IPS DF 6.9 (cell line): ENCODE measurements around the gene SH2B3.

Experiments used
- DNase-seq: peaks from one replicate; pipeline ENCODE4 v3.0.0-alpha.2; 2013; ENCODE audit warnings: low read depth, low spot score
- H3K27ac ChIP-seq: one replicate; pipeline ENCODE4 v1.5.1; 2013; ENCODE audit warnings: low read length, control low read depth
- H3K27me3 ChIP-seq: 2 replicates; pipeline ENCODE4 v1.6.1; 2013; ENCODE audit warnings: mild to moderate bottlenecking, low read length; ENCODE audit not compliant: control insufficient read depth, insufficient read depth
- H3K36me3 ChIP-seq: 2 replicates; pipeline ENCODE4 v1.6.1; 2013; ENCODE audit warnings: low read length; ENCODE audit not compliant: control insufficient read depth, insufficient read depth
- H3K4me1 ChIP-seq: 2 replicates; pipeline ENCODE4 v1.6.1; 2013; ENCODE audit warnings: low read length; ENCODE audit not compliant: control insufficient read depth, insufficient read depth
- H3K4me3 ChIP-seq: 2 replicates; pipeline ENCODE4 v1.5.1; 2013; ENCODE audit warnings: mild to moderate bottlenecking, low read length
- H3K9me3 ChIP-seq: 2 replicates; pipeline ENCODE4 v1.6.1; 2013; ENCODE audit warnings: low read length, inconsistent platforms; ENCODE audit not compliant: control insufficient read depth, insufficient read depth
- WGBS: extraction: QIAGEN DNeasy Blood & Tissue Kit; methylation state at CpG from one replicate; pipeline ENCODE4 v1.1.7; 2013; ENCODE audit warnings: mixed read lengths, missing lambda C conversion rate; ENCODE audit not compliant: insufficient read length, insufficient coverage; 5-methylcytosine and 5-hydroxymethylcytosine counted together

Gene SH2B3

GRCh38 chr12:111438481-111438880 is 32.8 kb downstream of the SH2B3 start:
- H3K4me1 ChIP-seq: peaks cover 15% of the 10 kb centered on the region
- no CpG with 5 or more reads among the region's 9 CpGs for WGBS
- H3K27me3 ChIP-seq: no peaks in the 10 kb centered on the region
- H3K27ac ChIP-seq: no peak overlapping the region
- DNase-seq: no peak
- H3K4me3 ChIP-seq: no peak overlapping the region
- H3K9me3 ChIP-seq: no peaks in the 10 kb centered on the region
- peaks cover 3% of the 10 kb centered on the region; the same call in 1 of the 2 replicates for H3K36me3 ChIP-seq

GRCh38 chr12:111439657-111440151 is 34.0 kb downstream of the SH2B3 start:
- H3K4me1 ChIP-seq: peaks cover 14% of the 10 kb centered on the region
- WGBS: no CpG with 5 or more reads among the region's 5 CpGs
- H3K27me3 ChIP-seq: no peaks in the 10 kb centered on the region
- H3K27ac ChIP-seq: no peak overlapping the region
- no peak overlapping the region for H3K4me3 ChIP-seq
- no peak for DNase-seq
- H3K9me3 ChIP-seq: no peaks in the 10 kb centered on the region
- H3K36me3 ChIP-seq: peaks cover 3% of the 10 kb centered on the region; the same call in 1 of the 2 replicates

GRCh38 chr12:111440152-111440551 is 34.4 kb downstream of the SH2B3 start:
- no peaks in the 10 kb centered on the region for H3K27me3 ChIP-seq
- no CpG with 5 or more reads among the region's 8 CpGs for WGBS
- H3K36me3 ChIP-seq: peaks cover 3% of the 10 kb centered on the region; the same call in 1 of the 2 replicates
- no peaks in the 10 kb centered on the region for H3K9me3 ChIP-seq
- no peak overlapping the region for H3K27ac ChIP-seq
- no peak for DNase-seq
- H3K4me1 ChIP-seq: peaks cover 11% of the 10 kb centered on the region
- H3K4me3 ChIP-seq: no peak overlapping the region

- Histone ChIP-seq H3K27ac (no peak overlapping the region), H3K4me3 (no peak overlapping the region), H3K27me3 (no peaks in the 10 kb centered on the region), H3K4me1 (peaks cover 10% of the 10 kb centered on the region), H3K36me3 (peaks cover 1% of the 10 kb centered on the region; the same call in 1 of the 2 replicates), H3K9me3 (no peaks in the 10 kb centered on the region)
- no CpG with 5 or more reads among the region's 3 CpGs for WGBS
- no peak for DNase-seq
Measured at GRCh38 chr12:111440631-111441030, 34.9 kb downstream of the SH2B3 start.

- H3K4me1 ChIP-seq: peaks cover 7% of the 10 kb centered on the region
- H3K27ac ChIP-seq: no peak overlapping the region
- H3K36me3 ChIP-seq: peaks cover 2% of the 10 kb centered on the region
- no peak for DNase-seq
- no CpG with 5 or more reads among the region's 7 CpGs for WGBS
- H3K9me3 ChIP-seq: no peaks in the 10 kb centered on the region
- no peaks in the 10 kb centered on the region for H3K27me3 ChIP-seq
- H3K4me3 ChIP-seq: no peak overlapping the region
Measured at GRCh38 chr12:111441107-111441928, 35.6 kb downstream of the SH2B3 start.

GRCh38 chr12:111442301-111443045 is 36.8 kb downstream of the SH2B3 start:
- no peak overlapping the region for H3K4me3 ChIP-seq
- no peak overlapping the region for H3K27ac ChIP-seq
- H3K4me1 ChIP-seq: peaks cover 7% of the 10 kb centered on the region
- no peaks in the 10 kb centered on the region for H3K9me3 ChIP-seq
- H3K36me3 ChIP-seq: peaks cover 13% of the 10 kb centered on the region
- DNase-seq: no peak
- H3K27me3 ChIP-seq: no peaks in the 10 kb centered on the region
- no CpG with 5 or more reads among the region's 10 CpGs for WGBS

- no CpG with 5 or more reads among the region's 7 CpGs for WGBS
- no peaks in the 10 kb centered on the region for H3K9me3 ChIP-seq
- peaks cover 6% of the 10 kb centered on the region for H3K4me1 ChIP-seq
- no peak overlapping the region for H3K27ac ChIP-seq
- H3K4me3 ChIP-seq: no peak overlapping the region
- H3K27me3 ChIP-seq: no peaks in the 10 kb centered on the region
- peaks cover 19% of the 10 kb centered on the region for H3K36me3 ChIP-seq
- no peak for DNase-seq
Measured at GRCh38 chr12:111443086-111443485, 37.4 kb downstream of the SH2B3 start.

GRCh38 chr12:111443586-111443985 is 37.9 kb downstream of the SH2B3 start:
- WGBS: no CpG with 5 or more reads among the region's 7 CpGs
- DNase-seq: no peak
- no peaks in the 10 kb centered on the region for H3K9me3 ChIP-seq
- H3K4me1 ChIP-seq: 0 out of 2 replicates have a peak, but pooled peaks cover 2% of the 10 kb centered on the region
- no peak overlapping the region for H3K4me3 ChIP-seq
- peaks cover 24% of the 10 kb centered on the region for H3K36me3 ChIP-seq
- H3K27ac ChIP-seq: no peak overlapping the region
- no peaks in the 10 kb centered on the region for H3K27me3 ChIP-seq

- no peaks in the 10 kb centered on the region for H3K27me3 ChIP-seq
- peaks cover 24% of the 10 kb centered on the region for H3K36me3 ChIP-seq
- no peak for DNase-seq
- no peak overlapping the region for H3K27ac ChIP-seq
- no peaks in the 10 kb centered on the region for H3K9me3 ChIP-seq
- 0 out of 2 replicates have a peak, but pooled peaks cover 2% of the 10 kb centered on the region for H3K4me1 ChIP-seq
- no peak overlapping the region for H3K4me3 ChIP-seq
- WGBS: no CpG with 5 or more reads among the region's 8 CpGs
Measured at GRCh38 chr12:111444314-111444924, 38.7 kb downstream of the SH2B3 start.
